ENCODE measurements around the gene CAV3.

Gene CAV3

DNA sequence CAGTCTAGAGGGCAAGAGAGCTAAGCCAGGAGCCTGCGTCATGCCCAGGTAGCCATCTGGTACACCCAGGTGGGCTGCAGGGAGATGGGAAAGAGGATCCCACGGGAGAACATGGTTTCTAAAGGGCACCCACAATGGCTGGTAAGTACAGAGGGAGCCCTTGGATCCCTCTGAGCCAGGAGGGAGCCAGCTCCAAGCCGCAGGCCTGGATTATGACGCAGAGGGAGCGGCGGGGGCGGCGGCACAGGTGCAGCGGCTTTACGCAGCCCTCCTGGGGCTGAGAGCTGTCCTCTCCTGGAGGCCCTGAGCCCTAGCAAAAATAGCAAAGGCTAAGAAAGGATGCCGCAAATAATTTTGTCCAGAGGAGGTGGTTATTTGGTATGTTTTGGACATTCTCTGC, 2.8 kb downstream of the CAV3 start:
- no peak for DNase-seq

DNA sequence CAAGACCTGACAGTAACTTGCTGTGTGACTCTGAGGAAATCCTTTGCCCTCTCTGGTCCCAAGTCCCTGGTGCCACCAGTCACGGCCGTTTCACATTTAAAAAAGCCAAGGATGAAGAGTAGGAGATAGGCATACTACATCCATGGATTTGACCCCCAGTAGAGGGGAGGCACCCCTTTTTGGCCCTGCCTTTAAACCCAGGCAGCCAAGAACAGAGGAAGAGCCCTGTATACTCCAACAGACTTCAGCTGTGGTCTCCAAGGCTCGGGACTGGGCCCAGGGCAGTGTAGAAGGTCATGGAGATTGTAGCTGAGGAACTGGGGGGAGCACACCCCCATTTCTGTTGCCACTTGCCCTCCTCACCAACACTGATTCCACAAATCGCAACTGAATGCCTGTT, 3.7 kb downstream of the CAV3 start:
- DNase-seq, result no peak

DNA sequence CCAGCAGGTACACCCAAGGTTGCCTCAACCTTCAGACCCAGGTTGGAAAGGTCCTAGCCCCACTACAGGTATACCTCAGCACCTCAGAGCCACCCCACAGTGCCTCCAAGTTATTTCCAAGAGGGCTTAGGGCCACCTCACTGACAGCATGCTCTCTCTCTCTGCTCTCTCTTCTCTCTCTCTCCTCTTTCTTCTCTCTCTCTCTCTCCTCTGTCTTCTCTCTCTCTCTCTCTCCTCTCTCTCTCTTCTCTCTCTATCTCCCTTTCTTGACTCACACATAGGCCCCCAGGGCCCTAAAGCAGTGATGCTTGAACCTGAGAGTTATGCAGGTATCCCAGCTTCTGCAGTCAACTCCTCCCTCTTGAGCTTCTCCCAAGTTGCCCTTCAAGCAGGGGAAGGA, 4.2 kb downstream of the CAV3 start:
- no peak for DNase-seq

DNA sequence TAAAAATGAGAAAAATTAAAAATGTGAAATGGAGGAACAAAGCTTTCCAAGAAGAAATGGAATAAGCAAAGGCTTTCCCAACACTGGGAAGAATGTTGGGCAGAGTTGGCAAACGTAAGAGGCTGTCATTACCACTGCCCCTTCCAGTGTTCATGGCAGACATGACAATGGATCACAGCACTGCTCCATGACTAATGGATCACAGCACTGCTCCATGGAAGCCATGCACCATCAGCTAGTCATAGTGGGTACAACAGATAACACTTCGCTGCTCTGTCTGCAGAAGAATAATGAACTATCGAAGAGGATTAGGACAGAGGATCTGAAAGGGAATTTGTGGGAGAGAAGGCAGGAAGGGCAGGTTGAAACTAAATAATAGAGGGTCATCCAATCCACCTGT, 5.0 kb downstream of the CAV3 start:
- DNase-seq, result no peak

DNA sequence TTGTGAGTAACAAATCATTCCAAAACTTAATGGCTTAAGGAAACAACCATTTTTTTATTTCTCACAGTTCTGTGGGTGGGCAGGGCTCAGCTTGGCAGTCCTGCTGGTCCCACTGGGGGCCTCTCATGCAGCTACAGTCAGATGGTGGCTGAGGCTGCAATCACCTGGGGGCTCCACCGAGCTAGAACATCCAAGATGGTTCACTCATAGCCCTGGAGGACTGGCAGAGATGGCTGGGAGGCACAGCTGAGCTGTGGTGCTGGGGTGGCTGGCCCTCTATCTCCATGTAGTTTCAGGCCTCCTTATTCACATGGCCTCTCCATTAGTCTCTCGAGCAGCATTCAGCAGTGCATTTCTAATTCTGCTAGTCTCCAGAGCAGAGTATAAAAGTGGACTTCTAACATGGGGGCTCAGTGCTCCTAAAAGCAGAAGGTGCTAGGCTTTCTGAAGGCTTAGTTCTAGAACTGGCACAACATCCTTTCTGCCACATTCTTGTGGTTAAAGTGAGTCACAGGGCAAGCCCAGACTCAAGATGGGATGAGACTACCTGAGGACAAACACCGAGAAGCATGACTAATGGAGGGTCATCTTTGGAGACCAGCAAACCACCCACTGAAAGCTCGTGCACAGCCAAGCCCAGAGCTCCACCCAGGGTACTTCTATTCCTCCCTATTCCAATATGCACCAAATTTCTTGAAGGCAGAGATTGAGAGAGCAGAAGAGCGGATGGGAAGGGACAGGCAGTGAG, 6.3 kb downstream of the CAV3 start:
- no peak for DNase-seq

DNA sequence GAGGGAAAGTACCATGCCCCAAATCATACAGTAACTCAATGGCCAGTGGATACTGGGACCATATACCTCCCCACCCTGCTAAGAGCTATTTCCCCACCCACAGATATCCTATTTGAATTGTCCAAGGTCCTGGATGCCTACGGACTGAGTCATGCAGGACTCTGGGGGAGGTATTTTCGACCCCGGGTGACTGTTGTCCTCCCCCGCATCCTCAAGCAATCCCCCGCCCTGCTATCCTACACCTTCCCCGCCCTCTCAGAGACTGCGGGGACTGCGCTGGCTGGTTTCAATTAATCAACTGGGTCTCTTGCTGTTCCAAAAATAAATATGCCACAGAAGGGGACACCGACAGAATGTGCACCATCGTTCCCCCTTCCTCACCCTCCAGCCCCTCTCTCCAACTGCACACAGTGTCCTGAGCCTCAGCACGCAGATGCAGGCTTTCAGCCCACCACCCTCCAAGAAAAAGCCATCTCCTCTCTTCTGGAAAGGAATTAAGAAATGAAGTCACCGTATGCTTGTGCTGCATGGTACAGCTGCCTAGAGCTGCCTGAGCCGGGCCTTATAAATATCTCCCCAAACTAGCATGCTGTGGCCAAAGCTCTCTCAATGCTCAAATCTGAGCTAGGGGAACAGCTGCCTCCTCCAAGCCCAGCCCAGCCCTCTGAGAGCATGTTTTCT, 8.1 kb downstream of the CAV3 start:
- no peak for DNase-seq

DNA sequence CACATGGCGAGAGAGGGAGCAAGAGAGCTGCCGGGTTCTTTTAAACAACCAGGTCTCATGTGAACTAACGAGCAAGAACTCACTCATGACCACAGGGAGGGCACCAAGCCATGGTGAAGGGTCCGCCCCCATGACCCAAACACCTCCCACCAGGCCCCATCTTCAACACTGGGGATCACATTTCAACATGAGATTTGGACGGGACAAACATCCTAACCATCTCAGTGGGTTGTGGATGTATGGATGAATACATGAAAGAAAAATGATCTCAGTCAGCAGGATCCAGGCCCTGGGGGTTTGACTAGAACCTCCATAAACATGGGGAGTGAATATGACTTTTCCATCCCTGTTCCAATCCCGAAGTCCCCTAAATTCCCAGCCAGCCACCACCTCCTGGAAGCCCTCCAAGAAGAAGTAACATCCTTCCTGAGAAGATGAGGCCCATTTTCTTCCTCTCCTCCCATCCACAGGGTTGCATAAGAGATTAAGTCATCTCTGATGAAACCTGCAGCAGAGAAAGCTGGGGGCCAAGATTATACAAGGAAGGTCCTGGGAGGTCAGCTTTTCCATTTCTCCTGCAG, 9.5 kb downstream of the CAV3 start:
- DNase-seq, result no peak

DNA sequence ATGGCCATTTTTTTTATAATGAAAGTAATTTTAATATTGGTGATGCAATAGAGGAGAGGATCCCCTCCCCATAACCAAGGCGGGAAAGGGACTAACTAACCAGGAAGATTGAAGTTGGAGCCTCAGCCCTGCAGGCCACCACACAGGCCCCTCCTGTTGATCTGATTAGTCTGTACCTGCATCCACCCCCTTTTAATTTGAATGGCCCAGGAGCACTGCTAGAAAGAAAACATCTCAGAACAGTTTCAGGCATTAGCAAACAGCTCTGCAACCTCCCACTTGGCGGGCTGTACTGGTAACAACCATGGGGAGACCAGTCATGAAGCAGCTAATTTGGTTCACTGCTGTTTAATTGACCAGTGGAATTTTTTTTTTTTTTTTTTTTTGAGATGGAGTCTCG, 10.3 kb downstream of the CAV3 start:
- DNase-seq, result no peak

DNA sequence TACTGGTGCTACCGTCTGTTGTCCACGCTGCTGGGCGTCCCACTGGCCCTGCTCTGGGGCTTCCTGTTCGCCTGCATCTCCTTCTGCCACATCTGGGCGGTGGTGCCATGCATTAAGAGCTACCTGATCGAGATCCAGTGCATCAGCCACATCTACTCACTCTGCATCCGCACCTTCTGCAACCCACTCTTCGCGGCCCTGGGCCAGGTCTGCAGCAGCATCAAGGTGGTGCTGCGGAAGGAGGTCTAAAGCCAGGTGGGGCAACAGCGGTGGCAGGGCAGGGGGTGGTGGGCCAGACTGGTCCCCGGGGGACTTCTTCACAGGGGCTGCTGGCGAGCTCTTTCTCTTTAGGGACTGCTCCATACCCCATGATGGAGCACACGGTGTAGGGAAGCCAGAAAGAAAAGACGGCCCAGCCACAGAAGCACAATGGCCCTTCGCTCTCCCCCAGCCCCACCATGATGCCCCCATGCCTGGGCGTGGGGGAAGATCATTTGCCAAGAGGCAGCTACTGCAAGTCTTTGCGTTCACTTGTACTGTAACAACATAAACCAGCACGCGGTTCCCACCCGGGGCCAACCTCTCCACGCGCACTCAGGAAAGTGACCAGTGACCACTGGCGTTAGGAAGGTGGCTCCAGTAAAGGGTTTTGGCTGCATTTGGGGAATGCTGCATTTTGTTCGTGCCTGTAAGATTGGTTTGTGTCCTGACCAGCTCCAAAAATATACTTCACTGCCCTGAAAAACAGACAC, 12.2 kb downstream of the CAV3 start:
- DNase-seq, result no peak

DNA sequence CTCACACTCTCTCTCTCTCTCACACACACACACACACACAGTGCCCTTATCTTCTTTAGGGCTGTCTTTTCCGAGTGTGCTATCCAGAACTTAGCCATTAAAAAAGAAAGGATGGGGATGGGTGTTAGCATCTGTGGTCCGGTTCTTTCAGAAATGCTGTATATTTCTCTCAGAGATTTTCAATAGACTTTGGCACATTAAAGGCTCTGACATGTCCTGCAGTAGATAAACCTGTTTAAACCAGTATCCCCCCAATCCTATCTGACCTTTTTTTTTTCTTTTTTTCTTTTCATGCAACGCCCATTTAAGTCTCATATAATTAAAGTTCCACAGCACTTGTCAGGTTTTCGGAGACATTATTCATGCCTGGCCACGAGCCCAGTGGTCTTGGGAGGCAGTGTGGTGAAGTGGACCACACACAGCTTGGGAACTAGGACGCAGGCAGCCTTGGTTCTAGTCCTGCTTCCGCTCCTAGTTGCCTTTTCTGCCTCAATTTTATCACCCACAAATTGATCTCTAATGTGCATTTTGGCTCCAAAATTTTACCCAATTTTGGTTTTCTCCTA, 13.3 kb downstream of the CAV3 start:
- no peak for DNase-seq

DNA sequence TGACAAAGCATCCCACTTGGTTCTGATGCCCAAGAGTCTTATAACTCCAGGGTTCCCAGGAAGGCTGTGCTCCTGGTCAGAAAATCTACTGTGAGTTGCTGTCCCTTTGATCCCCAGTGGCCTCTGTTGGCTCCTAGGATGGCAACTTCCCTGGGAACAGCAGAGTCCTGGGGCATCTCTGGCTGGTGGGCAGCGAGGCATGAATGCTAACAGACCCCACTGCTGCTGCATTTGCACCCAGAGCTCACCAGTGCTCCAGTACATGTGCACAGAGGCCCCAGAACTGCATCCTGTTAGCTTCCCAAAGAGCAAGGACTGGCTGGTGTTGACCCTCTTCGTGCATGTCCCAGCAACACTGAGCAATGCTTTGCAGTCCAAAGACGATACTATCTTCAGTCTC, 15.7 kb downstream of the CAV3 start:
- no peak for DNase-seq

DNA sequence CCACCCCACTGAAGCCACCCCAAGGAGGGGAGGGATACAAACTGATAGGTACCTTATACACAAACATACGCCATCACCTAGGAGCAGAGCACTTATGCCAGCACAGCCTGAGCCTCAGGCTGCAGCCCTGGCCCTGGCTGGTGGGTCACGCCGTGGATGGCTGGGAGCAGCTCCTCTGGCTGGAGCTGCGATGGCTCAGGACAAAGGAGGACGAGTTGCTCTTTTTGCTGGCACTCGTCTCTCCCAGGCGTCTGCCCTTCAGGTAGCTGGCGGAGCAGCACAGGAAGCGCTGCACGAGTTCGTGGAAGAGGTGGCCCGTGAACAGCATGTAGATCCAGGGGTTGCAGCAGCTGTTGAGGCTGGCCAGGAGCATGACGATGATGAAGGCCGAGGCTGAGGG, 19.2 kb downstream of the CAV3 start:
- no peak for DNase-seq

DNA sequence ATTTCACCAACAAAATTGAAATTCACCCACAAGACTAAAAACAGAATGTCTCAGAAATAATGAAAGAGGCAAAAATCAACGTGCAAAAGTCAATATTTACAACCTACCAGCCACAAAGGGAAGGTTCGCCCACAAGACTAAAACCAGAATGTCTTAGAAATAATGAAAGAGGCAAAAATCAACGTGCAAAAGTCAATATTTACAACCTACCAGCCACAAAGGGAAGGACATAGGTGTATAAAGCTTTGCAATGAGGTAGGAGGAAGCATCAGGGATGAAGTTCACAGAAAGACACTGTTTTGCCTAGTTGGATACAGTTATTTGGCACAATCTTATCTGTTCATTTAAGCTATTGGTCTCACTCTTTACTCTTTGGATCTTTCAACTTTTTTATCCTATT, 21.5 kb downstream of the CAV3 start:
- no peak for DNase-seq

DNA sequence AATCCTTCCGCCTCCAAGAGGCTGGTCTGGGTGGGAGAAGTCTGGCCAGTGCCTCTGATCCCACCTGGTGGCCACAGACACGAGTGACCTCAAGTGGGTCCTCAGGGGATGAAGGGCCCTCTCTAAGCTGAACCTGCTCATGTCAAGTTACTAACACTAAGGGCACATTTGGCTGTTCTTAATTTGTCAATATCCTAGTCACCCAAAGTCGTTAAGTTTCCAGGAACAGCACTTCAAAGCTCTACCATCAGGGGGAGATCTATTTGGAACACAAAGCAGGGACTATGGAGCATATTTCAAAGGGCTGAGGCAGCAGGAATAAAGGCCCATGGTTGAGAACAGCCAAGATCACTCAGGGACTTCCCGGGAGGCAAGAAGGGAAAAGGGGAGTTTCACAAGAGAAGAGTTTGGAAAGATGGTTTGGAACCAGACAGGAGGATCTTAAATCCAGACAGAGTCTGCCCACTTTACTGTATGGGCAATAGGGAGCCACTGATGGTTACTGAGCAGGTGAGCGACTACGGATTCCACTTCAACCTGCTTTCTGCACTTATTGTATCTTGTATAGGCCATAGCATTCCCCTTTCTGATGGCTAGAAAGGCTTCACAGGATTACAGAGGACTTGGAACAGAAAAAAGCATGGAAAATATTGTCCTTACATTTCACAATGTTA, 22.1 kb downstream of the CAV3 start:
- no peak for DNase-seq

DNA sequence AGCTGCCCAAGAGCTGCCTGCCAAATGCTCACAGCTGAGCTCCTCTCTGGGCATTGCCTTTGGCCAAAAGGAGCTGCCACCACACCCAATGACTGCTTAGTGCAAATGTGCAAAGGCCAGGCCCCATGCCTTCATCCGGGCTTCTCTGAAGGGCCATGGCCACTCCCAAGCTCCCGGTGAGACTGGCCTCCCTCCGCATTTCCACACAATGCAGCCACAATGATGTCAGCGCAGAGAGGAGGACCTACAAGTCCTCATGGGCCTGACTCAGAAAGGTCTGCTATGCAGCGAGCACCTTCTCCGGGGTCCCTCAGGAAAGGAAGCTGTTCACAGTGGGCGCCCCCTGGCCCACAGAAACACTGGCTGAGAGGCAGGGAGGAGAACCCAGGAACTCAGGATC, 23.1 kb downstream of the CAV3 start:
- DNase-seq, result no peak

DNA sequence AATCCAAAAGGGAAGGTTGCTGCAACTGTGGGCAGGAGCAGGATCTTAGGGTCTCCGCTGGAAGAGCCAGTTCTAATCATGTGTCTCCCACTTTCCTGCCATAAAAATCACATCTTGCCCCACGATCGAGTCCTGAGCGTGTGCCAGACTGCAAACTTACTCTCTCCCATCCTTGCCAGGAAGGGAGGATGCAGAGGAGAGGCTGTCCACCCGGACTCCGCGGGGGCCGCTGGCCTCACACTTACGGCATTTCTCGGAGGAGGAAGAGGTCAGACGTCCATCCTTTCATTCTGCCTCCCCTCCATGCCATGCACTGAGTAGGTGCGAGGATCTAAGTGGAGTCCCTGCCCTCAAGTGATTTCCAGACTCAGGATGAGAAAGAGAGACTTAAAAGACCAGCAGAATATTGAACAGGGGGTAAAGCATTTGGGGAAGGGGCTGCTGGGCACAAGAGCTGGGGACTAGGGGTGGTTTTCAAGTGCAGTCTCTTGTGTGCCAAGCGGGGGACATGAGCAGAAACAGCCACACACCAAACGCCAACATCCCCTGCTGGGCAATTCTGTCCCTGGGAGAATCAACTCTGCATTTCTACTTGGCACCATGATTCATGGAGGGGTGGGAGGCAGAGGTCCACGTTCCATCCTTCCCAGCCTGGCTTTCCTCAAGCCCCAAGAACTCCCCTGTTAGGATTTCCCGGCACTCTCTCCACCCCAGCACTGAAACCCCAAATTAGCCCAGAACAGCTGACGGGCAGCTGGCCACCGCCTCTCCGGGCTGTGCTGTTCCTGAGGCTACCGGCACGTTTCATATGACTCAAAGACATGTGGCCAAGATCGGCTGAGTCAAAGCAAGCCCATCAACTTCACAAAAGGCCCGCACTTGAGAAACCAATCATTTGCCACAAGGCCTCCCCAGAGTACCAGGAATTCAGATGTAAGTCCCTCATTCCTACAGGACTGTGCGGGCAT, 24.2 kb downstream of the CAV3 start:
- DNase-seq, result no peak

DNA sequence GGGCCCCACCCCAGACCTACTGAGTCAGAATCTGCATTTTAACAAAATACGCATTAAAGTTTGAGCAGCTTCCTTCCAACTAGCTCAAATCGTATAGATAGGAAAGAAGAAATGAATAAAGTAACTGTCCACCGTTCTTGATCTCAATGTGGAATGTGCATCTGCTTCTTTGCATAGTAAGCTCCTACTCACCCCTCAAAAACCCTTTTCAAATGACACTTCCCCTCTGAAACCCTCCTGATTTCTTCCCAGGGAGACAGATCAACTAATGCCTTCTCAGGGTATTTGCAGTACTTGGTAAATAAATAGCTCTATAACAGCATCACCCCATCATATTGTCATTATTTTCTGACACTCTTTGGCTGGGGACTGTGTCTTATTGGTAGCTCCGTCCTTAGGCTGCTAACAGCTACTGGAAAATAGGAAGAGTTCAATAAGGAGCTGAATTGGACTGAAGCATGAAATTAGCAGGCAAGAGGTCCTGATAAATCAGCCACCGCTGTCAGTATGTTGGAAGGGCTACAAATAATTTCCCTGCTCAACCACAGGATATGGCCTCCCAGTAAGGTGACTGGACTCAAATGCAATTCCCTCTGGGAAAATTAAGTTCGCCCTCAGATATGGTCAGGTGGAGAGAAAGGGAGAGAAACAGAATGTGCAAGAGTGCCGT, 25.6 kb downstream of the CAV3 start:
- DNase-seq, result no peak

DNA sequence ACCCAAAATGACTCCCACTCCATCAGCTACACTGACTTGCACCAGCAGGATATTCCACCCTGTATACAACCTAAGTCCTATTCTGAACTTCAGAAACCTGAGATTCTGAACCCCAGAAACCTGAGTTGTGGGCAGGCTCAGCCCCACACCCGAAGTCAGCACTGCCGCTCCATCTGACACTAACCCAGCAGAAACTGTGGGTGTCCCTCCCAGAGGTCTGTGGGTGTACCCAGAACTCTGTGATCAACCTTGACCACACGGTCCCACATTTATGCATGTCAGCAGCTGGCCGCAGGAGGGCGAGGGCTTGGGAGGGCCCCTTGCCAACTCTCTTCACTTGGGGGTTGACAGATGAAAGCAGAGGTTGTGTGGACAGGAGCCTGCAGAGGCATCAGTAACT, 26.5 kb downstream of the CAV3 start:
- no peak for DNase-seq

DNA sequence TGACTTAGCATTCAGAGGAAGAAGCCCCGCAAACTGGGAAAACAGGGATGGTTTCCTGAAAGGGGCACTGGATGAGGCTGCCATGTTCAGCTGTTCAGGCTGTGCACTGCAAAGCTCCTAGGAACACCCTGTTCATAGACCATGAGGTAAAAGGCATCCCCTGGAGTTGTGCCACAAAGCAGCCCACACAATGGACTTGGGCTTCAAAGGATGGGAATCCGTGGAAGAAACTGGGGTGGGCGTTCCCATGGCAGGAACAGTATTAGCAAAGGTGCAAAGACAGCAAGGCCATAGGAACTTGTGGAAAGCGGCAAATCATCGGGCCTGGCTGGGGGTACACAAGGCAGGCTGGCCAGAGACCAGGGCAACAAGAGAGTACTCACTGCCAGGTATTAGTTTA, 26.9 kb downstream of the CAV3 start:
- no peak for DNase-seq

DNA sequence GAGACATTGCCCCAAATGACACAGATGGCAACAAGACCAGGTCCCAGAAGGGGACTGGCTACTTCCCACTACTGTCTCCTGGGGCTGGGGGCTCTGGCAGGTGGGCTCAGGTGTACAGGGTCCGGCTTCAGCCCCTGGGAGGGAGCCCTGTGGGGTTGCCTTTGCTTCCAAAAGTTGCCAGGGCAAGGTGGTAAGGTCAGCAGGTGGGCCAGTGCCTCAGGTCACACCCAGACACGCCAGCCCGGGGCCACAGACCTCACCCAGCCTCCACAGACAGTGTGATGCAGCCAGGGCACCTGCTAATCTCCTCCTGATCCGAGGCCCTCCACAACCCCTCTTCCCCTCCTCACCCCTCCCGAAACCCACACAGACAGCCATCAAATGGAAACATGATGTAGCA, 28.3 kb downstream of the CAV3 start:
- no peak for DNase-seq
